Erythroblast (primary cell): ENCODE data around the gene NLRP6.

ENCODE experiments used
- DNase-seq, 2 experiments: peaks; one replicate each; lab custom pipeline; 2025; lab: John Stamatoyannopoulos, UW
- GATA1 ChIP-seq: IDR thresholded peaks from 2 replicates; pipeline ENCODE4 v1.6.1; 2011; ENCODE audit warnings: low read depth, mild to moderate bottlenecking, control low read depth, low read length, moderate library complexity
- POLR2A ChIP-seq: IDR thresholded peaks from 2 replicates; pipeline ENCODE4 v1.6.1; 2011; ENCODE audit warnings: mild to moderate bottlenecking, low read length

NLRP6 gene

DNA sequence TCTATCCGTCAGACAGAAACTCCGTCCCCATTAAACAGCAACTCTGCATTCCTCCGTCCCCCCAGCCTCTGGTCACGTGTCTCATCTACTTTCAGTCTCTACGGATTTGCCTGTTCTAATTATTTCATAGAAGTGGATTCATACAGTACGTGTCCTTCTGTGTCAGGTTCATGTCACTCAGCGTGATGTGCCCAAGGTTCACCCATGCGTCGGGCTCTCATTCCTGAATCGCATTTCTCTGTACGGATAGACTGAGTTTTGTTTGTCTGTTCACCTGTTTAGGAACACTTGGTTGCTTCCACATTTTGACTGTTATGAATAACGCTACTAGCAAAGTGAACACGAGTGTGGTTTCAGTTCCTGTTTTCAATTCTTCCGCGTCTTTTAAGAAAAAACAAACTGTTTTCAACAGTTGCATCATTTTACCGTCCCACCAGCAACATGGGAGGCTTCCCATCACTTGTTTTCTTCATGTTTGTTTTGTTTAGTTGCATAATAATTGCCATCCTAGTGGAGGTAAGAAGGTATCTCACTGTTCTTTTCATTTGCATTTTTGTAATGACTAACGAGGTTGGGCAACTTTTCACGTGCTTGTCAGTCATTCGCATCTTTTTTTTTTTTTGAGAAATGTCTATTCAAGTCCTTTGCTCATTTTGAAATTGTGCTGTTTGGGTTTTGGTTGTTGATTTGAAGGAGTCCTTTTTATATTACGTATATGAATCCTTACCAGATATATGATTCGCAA, 8.9 kb upstream of the NLRP6 start:
- DNase-seq = peak; percentile 74 to 86
- no peak for TF ChIP-seq GATA1
- peak; percentile 59 for TF ChIP-seq POLR2A

- no peak for DNase-seq
- no peak for TF ChIP-seq GATA1
- TF ChIP-seq POLR2A = no peak
These were observed 7.5 kb upstream of the NLRP6 start for GRCh38 chr11:270451-271318.

- TF ChIP-seq GATA1 (no peak), POLR2A (no peak)
- DNase-seq = no peak
These were observed 6.9 kb upstream of the NLRP6 start for GRCh38 chr11:271319-271715.

- TF ChIP-seq GATA1 (no peak), POLR2A (no peak)
- DNase-seq = no peak
These were observed 5.8 kb upstream of the NLRP6 start for GRCh38 chr11:272195-272930.

DNA sequence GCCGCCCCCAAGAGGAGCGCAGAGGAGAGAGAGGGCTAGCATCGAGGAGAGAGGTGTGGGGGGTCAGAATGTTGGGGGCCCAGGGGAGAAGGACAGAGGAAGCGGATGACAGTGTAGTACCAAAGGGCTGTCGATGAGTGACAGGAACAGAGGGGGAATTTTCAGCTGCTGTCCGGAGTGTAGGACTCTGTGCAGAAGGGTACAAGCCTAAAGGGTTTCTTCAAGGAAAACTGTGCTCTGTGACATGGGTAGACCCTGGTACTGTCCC, 5.3 kb upstream of the NLRP6 start:
- no peak for TF ChIP-seq GATA1
- no peak for TF ChIP-seq POLR2A

GRCh38 chr11:276219-276618, 2.0 kb upstream of the NLRP6 start:
- DNase-seq = no peak
- TF ChIP-seq POLR2A = no peak
- TF ChIP-seq GATA1 = no peak

More for the DNA sequence above, 5.3 kb upstream of the NLRP6 start:
- DNase-seq = no peak

GRCh38 chr11:279040-279965, 1.1 kb downstream of the NLRP6 start:
- no peak for DNase-seq

GRCh38 chr11:279966-280705, 1.9 kb downstream of the NLRP6 start:
- TF ChIP-seq POLR2A = no peak
- TF ChIP-seq GATA1 = no peak
- peak in 1 of 2 experiments; percentile 23 for DNase-seq

More at GRCh38 chr11:279040-279965, 1.1 kb downstream of the NLRP6 start:
- TF ChIP-seq POLR2A (no peak), GATA1 (no peak)

- DNase-seq = no peak
- TF ChIP-seq GATA1 = no peak
- no peak for TF ChIP-seq POLR2A
These were observed 2.7 kb downstream of the NLRP6 start for GRCh38 chr11:280706-281485.

DNA sequence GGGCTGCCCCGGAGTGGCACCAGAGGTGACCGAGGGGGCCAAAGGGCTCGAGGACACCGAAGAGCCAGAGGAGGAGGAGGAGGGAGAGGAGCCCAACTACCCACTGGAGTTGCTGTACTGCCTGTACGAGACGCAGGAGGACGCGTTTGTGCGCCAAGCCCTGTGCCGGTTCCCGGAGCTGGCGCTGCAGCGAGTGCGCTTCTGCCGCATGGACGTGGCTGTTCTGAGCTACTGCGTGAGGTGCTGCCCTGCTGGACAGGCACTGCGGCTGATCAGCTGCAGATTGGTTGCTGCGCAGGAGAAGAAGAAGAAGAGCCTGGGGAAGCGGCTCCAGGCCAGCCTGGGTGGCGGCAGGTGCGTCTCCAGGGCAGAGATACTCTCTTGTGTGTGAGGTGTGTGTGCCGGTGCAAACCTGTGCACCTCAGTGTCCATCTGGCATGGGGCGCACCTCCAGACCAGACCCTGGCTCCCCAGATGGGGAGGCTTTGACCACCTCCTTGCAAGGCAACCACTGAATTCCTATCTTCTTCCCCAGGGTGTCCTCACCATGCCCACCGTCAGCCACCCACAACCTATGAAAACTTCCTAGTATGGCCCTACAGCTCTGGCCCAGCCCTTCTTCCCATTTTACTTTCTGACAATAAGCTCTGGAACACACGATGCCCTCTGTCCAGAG, 3.4 kb downstream of the NLRP6 start:
- TF ChIP-seq POLR2A (no peak), GATA1 (no peak)
- no peak for DNase-seq

DNA sequence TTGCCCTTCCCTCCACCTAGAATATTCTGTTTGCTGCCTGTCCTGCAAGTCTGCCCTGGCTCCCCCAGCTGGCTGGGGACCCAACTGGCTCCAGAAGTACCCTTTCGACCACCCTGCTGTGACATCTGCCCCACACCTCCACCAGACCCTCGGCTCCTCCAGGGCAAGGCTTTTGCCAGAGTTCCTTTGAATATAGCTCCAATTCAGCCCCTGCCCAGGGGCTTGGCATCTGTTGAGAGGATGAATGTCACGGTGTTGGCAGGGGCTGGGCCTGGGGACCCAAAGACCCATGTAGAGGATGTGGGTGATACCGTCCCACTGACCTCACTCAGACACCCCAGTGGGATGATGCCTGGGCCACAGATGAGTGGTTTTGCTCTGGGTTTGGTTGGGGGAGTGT, 4.0 kb downstream of the NLRP6 start:
- no peak for TF ChIP-seq POLR2A
- TF ChIP-seq GATA1 = no peak
- no peak for DNase-seq
